ENCODE results near the gene DAB2.

DAB2 gene

DNA sequence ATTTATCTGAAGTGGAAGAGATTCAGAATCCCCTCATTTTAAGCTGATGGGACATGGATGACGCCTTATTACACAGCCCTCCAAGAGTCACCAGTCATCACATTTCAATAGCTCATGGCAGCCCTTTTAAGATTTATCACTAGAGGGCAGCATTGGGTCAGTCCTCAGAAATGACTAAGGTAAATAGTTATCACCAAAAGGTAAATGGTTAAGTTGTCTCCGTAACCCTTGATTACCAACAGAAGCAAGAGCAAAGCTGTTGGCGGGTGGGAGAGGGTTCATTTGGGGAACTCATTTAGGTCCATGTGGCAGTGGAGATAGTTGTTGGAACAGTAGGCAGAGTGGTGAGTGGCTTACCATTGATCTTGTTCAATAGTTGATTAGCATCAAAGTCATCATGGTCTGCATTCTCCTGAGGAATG, 48.5 kb downstream of the DAB2 start:
- peak; percentile 62 for DNase-seq (ENCODE audit: low read depth)
- TF ChIP-seq, protein P1, sequence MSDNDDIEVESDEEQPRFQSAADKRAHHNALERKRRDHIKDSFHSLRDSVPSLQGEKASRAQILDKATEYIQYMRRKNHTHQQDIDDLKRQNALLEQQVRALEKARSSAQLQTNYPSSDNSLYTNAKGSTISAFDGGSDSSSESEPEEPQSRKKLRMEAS (IDR thresholded peaks at IDR 0.05; ENCODE audit: low read depth, low read length) = no peak
- TF ChIP-seq, protein P2, sequence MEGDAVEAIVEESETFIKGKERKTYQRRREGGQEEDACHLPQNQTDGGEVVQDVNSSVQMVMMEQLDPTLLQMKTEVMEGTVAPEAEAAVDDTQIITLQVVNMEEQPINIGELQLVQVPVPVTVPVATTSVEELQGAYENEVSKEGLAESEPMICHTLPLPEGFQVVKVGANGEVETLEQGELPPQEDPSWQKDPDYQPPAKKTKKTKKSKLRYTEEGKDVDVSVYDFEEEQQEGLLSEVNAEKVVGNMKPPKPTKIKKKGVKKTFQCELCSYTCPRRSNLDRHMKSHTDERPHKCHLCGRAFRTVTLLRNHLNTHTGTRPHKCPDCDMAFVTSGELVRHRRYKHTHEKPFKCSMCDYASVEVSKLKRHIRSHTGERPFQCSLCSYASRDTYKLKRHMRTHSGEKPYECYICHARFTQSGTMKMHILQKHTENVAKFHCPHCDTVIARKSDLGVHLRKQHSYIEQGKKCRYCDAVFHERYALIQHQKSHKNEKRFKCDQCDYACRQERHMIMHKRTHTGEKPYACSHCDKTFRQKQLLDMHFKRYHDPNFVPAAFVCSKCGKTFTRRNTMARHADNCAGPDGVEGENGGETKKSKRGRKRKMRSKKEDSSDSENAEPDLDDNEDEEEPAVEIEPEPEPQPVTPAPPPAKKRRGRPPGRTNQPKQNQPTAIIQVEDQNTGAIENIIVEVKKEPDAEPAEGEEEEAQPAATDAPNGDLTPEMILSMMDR (IDR thresholded peaks at IDR 0.05; ENCODE audit: low read depth, low read length) = peak; percentile 63
- no peak overlapping the region for H3K4me3 ChIP-seq (ENCODE audit: low read depth, low read length)

DNA sequence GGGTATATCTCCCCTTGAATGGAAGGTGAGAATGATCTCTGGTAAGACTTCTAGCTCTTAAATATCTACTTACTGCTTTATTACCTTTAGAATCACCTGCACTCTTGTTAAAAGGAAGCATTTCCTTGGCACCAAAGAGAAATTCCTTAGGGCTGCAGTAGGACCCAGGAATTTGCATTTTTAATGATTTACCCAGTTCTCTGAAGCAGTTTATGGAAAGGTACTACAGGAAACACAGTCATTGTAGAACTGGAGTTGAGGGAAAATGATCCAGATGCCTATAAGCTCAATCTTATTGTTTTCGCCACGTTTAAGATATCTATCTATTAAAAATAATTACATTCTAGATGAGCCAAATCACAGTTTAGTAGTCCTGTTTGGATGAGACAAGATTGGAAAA, 51.0 kb downstream of the DAB2 start:
- TF ChIP-seq, protein P1 (IDR thresholded peaks at IDR 0.05; ENCODE audit: low read depth, low read length) = no peak
- TF ChIP-seq, protein P2 (IDR thresholded peaks at IDR 0.05; ENCODE audit: low read depth, low read length) = no peak
- TF ChIP-seq POLR2A (IDR thresholded peaks at IDR 0.05; ENCODE audit: extremely low read depth, insufficient read length) (no peak), MYC (IDR thresholded peaks at IDR 0.05; ENCODE audit: low read depth, low read length) (no peak)
- DNase-seq (ENCODE audit: low read depth) = no peak
- H3K4me3 ChIP-seq (ENCODE audit: low read depth, low read length) = no peak overlapping the region

DNA sequence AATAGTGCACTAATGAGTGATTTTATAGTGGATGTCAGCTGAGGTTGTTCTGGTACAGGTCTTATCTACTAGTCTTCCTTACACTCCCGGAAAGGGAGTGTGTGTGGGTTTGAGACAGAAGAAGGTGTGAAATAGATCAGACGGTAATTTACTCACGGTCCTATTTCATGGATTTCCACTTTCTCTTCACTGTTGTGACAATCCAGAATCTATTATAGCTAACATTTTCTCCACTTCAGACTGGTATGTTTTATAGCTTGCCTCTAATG, 53.5 kb downstream of the DAB2 start:
- TF ChIP-seq, protein P1 (IDR thresholded peaks at IDR 0.05; ENCODE audit: low read depth, low read length) = no peak
- no peak for TF ChIP-seq MYC (IDR thresholded peaks at IDR 0.05; ENCODE audit: low read depth, low read length)
- TF ChIP-seq, protein P2 (IDR thresholded peaks at IDR 0.05; ENCODE audit: low read depth, low read length) = no peak
- TF ChIP-seq POLR2A (IDR thresholded peaks at IDR 0.05; ENCODE audit: extremely low read depth, insufficient read length) = no peak
- H3K4me3 ChIP-seq (ENCODE audit: low read depth, low read length) = no peak overlapping the region
- DNase-seq (ENCODE audit: low read depth) = no peak

DNA sequence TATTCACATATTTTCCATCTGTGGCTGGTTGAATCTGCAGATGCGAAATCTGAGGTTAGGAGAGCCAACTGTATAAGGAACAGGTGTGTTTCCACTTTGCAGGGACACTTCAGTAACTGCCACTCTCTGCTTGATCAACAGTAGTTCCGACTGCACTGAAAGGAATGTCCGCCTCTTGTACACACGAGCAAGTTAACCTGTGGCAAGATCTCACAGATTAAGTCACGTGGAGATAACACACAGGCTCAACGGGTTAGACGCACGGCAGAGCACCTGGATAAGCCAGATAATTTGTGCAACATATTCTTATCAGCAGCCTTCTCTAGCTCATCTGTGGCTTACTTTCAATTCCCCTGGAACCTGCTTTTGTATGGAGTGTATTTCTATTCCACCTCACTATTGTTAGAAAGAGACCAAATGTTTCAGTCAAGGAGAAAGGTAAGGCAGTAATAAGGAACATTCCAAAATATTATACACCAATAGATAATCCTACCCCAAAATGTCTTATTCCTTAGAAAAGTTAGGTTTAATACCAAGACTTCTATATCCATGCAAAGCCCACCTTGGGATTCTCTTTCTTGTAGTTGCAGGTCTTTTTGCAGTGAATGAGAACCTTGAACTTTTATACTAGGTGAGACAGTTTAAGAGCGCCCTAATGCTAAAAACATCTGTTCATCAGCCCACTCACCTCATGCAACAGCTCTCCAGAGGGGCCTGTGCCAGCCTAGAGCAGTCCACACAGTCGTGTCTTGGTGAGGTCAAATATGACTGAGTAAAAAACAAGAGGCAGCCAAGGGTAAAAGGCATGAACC, 54.0 kb downstream of the DAB2 start:
- TF ChIP-seq MYC (IDR thresholded peaks at IDR 0.05; ENCODE audit: low read depth, low read length) (no peak), POLR2A (IDR thresholded peaks at IDR 0.05; ENCODE audit: extremely low read depth, insufficient read length) (no peak)
- TF ChIP-seq, protein P2 (IDR thresholded peaks at IDR 0.05; ENCODE audit: low read depth, low read length) = no peak
- TF ChIP-seq, protein P1 (IDR thresholded peaks at IDR 0.05; ENCODE audit: low read depth, low read length) = no peak
- no peak overlapping the region for H3K4me3 ChIP-seq (ENCODE audit: low read depth, low read length)
- no peak for DNase-seq (ENCODE audit: low read depth)

DNA sequence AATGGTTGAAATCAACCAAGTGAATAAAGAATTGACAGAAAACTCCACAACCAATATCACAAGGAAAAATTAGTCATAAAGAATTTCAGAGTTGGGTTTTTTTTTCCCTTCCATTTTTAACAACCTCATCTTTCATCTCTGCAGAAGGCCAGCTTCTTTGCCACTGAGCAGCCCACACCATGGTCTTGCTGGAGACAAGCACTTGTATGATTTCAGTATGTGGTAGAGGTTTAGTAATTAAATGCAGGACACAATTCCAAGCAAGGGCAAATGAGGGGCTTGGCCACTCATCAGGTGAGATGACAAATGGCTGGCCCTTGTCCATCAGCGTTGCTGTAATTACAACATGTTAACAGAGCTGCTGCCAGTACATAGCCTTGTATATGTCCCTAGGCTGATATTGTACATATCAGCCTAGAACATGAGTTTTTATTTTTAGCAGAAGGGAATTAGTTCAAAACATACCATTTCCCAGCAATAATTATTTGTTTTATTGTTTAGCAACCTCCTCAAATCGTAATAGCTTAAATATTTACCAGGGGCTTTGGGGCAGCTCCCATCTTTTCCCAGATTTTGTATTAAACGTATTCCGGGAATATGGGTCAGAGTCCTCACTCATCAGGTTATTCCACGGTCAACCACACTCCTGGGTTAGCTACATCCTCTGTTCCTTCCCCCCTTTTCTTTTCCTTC, 55.5 kb downstream of the DAB2 start:
- DNase-seq (ENCODE audit: low read depth) = no peak
- TF ChIP-seq POLR2A (IDR thresholded peaks at IDR 0.05; ENCODE audit: extremely low read depth, insufficient read length) (no peak), MYC (IDR thresholded peaks at IDR 0.05; ENCODE audit: low read depth, low read length) (no peak)
- TF ChIP-seq, protein P2 (IDR thresholded peaks at IDR 0.05; ENCODE audit: low read depth, low read length) = no peak
- TF ChIP-seq, protein P1 (IDR thresholded peaks at IDR 0.05; ENCODE audit: low read depth, low read length) = no peak
- no peak overlapping the region for H3K4me3 ChIP-seq (ENCODE audit: low read depth, low read length)

Measured in NB4 (cell line).